HUES48 (cell line): ENCODE measurements around the gene MGAT5.

Experiments used
- H3K27ac ChIP-seq: one replicate; pipeline ENCODE4 v1.7.0; 2013; ENCODE audit warnings: low read depth, low read length, inconsistent platforms
- H3K27me3 ChIP-seq: 2 replicates; pipeline ENCODE4 v1.6.1; 2013; ENCODE audit warnings: mild to moderate bottlenecking, low read length; ENCODE audit not compliant: control insufficient read depth, insufficient read depth
- H3K36me3 ChIP-seq: 2 replicates; pipeline ENCODE4 v1.6.1; 2013; ENCODE audit warnings: low read length; ENCODE audit not compliant: control insufficient read depth, insufficient read depth
- H3K4me1 ChIP-seq: 2 replicates; pipeline ENCODE4 v1.6.1; 2013; ENCODE audit warnings: mild to moderate bottlenecking, low read length; ENCODE audit not compliant: control insufficient read depth, insufficient read depth
- H3K4me3 ChIP-seq: 2 replicates; pipeline ENCODE4 v1.5.1; 2013; ENCODE audit warnings: mild to moderate bottlenecking, low read depth, low read length
- H3K9ac ChIP-seq: 2 replicates; pipeline ENCODE4 v1.6.1; 2013; ENCODE audit warnings: mild to moderate bottlenecking, low read depth, low read length, moderate library complexity
- H3K9me3 ChIP-seq: 2 replicates; pipeline ENCODE4 v1.6.1; 2013; ENCODE audit warnings: low read length; ENCODE audit not compliant: control insufficient read depth, insufficient read depth

The MGAT5 gene

GRCh38 chr2:134384131-134384530, 130.3 kb downstream of the MGAT5 start:
- H3K36me3 ChIP-seq: no peaks in the 10 kb centered on the region
- H3K9ac ChIP-seq: no peak overlapping the region
- H3K9me3 ChIP-seq: no peaks in the 10 kb centered on the region
- no peak overlapping the region for H3K27ac ChIP-seq
- H3K4me1 ChIP-seq: no peaks in the 10 kb centered on the region
- H3K27me3 ChIP-seq: no peaks in the 10 kb centered on the region
- no peak overlapping the region for H3K4me3 ChIP-seq

GRCh38 chr2:134385195-134385594, 131.3 kb downstream of the MGAT5 start:
- no peak overlapping the region for H3K4me3 ChIP-seq
- H3K27me3 ChIP-seq: no peaks in the 10 kb centered on the region
- H3K9me3 ChIP-seq: no peaks in the 10 kb centered on the region
- H3K27ac ChIP-seq: no peak overlapping the region
- H3K4me1 ChIP-seq: no peaks in the 10 kb centered on the region
- no peak overlapping the region for H3K9ac ChIP-seq
- no peaks in the 10 kb centered on the region for H3K36me3 ChIP-seq

- Histone ChIP-seq H3K9ac (no peak overlapping the region), H3K9me3 (no peaks in the 10 kb centered on the region), H3K4me1 (no peaks in the 10 kb centered on the region), H3K4me3 (no peak overlapping the region), H3K36me3 (no peaks in the 10 kb centered on the region), H3K27ac (no peak overlapping the region), H3K27me3 (no peaks in the 10 kb centered on the region)
These were observed 132.4 kb downstream of the MGAT5 start for GRCh38 chr2:134386310-134386709.

- H3K27me3 ChIP-seq: no peaks in the 10 kb centered on the region
- no peaks in the 10 kb centered on the region for H3K4me1 ChIP-seq
- no peaks in the 10 kb centered on the region for H3K36me3 ChIP-seq
- H3K4me3 ChIP-seq: no peak overlapping the region
- H3K9me3 ChIP-seq: no peaks in the 10 kb centered on the region
- no peak overlapping the region for H3K27ac ChIP-seq
- no peak overlapping the region for H3K9ac ChIP-seq
These were observed 135.5 kb downstream of the MGAT5 start for GRCh38 chr2:134389381-134389780.

GRCh38 chr2:134391751-134392160, 137.9 kb downstream of the MGAT5 start:
- Histone ChIP-seq H3K9me3 (no peaks in the 10 kb centered on the region), H3K36me3 (no peaks in the 10 kb centered on the region), H3K27ac (no peak overlapping the region), H3K9ac (no peak overlapping the region), H3K4me3 (no peak overlapping the region), H3K4me1 (no peaks in the 10 kb centered on the region), H3K27me3 (no peaks in the 10 kb centered on the region)

GRCh38 chr2:134392442-134393074, 138.7 kb downstream of the MGAT5 start:
- Histone ChIP-seq H3K27ac (no peak overlapping the region), H3K27me3 (no peaks in the 10 kb centered on the region), H3K9ac (no peak overlapping the region), H3K4me1 (no peaks in the 10 kb centered on the region), H3K36me3 (no peaks in the 10 kb centered on the region), H3K9me3 (no peaks in the 10 kb centered on the region), H3K4me3 (no peak overlapping the region)

GRCh38 chr2:134393075-134393461, 139.2 kb downstream of the MGAT5 start:
- Histone ChIP-seq H3K27me3 (no peaks in the 10 kb centered on the region), H3K4me3 (no peak overlapping the region), H3K27ac (no peak overlapping the region), H3K36me3 (no peaks in the 10 kb centered on the region), H3K4me1 (no peaks in the 10 kb centered on the region), H3K9me3 (no peaks in the 10 kb centered on the region), H3K9ac (no peak overlapping the region)

GRCh38 chr2:134395779-134396178, 141.9 kb downstream of the MGAT5 start:
- Histone ChIP-seq H3K27me3 (no peaks in the 10 kb centered on the region), H3K9me3 (no peaks in the 10 kb centered on the region), H3K4me3 (no peak overlapping the region), H3K36me3 (no peaks in the 10 kb centered on the region), H3K27ac (no peak overlapping the region), H3K4me1 (peaks cover 7% of the 10 kb centered on the region; the same call in 1 of the 2 replicates), H3K9ac (no peak overlapping the region)

- Histone ChIP-seq H3K27me3 (no peaks in the 10 kb centered on the region), H3K36me3 (no peaks in the 10 kb centered on the region), H3K4me3 (no peak overlapping the region), H3K4me1 (peaks cover 7% of the 10 kb centered on the region; the same call in 1 of the 2 replicates), H3K9me3 (no peaks in the 10 kb centered on the region), H3K9ac (no peak overlapping the region), H3K27ac (no peak overlapping the region)
These were observed 142.6 kb downstream of the MGAT5 start for GRCh38 chr2:134396493-134396892.

GRCh38 chr2:134397146-134397896, 143.4 kb downstream of the MGAT5 start:
- Histone ChIP-seq H3K27me3 (no peaks in the 10 kb centered on the region), H3K4me3 (no peak overlapping the region), H3K36me3 (no peaks in the 10 kb centered on the region), H3K4me1 (peaks cover 7% of the 10 kb centered on the region; the same call in 1 of the 2 replicates), H3K27ac (no peak overlapping the region), H3K9me3 (no peaks in the 10 kb centered on the region), H3K9ac (no peak overlapping the region)

GRCh38 chr2:134398300-134398699, 144.4 kb downstream of the MGAT5 start:
- H3K36me3 ChIP-seq: peaks cover 4% of the 10 kb centered on the region; the same call in 1 of the 2 replicates
- H3K27ac ChIP-seq: no peak overlapping the region
- no peaks in the 10 kb centered on the region for H3K9me3 ChIP-seq
- H3K27me3 ChIP-seq: no peaks in the 10 kb centered on the region
- peaks cover 7% of the 10 kb centered on the region; the same call in 1 of the 2 replicates for H3K4me1 ChIP-seq
- no peak overlapping the region for H3K4me3 ChIP-seq
- no peak overlapping the region for H3K9ac ChIP-seq
